Measurements from ENCODE around the gene FOXC2. TPM values are rescaled to one million over a fixed set of nuclear protein-coding genes. Genes with fewer than 3 reads are reported as not detected.

FOXC2 gene
- polyA plus RNA-seq, 3 donors = not detected

DNA sequence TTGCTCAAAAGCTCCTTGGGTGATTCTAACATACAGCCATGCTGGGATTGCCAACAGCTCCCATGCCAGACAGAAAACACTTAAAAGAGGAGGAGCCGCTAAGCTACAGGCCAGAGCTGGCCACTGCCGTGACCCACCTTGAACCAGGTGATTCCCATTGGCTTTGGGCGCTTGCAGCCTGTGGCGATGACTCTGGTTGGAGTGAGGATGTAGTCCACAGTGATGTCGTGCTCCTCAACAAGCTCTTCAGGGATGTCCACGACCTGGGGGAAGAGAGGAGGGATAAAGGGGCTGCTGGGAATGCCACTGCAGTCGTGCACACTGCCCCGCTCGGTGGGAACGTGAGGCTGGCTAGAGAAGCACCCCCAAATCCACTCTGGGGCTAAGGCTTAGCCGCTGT is 25.1 kb upstream of the FOXC2 start:
- Mint-ChIP-seq H3K36me3 (peaks cover 97 to 98% of the 10 kb centered on the region in 2 donors), H3K27me3 (ENCODE audit: low read depth in 3 of 3) (peaks cover 0 to 2% (median 0%) of the 10 kb centered on the region in 3 donors), H3K9me3 (no peaks in the 10 kb centered on the region), H3K27ac (no peak overlapping the region), H3K4me1 (no peaks in the 10 kb centered on the region), H3K4me3 (no peak overlapping the region)
- no peaks in the 10 kb centered on the region for H3K27me3 ChIP-seq (ENCODE audit: control insufficient read depth in 2 of 2, insufficient read depth in 2 of 2, low read length in 2 of 2)
- H3K9me3 ChIP-seq (replicated peaks in 1 of 2; ENCODE audit: control insufficient read depth in 1 of 2, insufficient read depth in 1 of 2, low read length in 2 of 2) = no peaks in the 10 kb centered on the region
- no peak overlapping the region for H2AFZ ChIP-seq (ENCODE audit: insufficient read depth, low read depth, low read length, poor library complexity, severe bottlenecking)
- H3K36me3 ChIP-seq (replicated peaks in 1 of 2; ENCODE audit: control insufficient read depth in 1 of 2, insufficient read depth in 2 of 2, low read length in 2 of 2) = peaks cover 80 to 99% of the 10 kb centered on the region in 2 donors
- no peak overlapping the region for H3K4me2 ChIP-seq (replicated peaks; ENCODE audit: extremely low read depth, low read length, poor library complexity, severe bottlenecking)
- WGBS (ENCODE audit: insufficient coverage) = 100% methylated on average over 9 of the region's 11 CpGs
- TF ChIP-seq, protein P1, sequence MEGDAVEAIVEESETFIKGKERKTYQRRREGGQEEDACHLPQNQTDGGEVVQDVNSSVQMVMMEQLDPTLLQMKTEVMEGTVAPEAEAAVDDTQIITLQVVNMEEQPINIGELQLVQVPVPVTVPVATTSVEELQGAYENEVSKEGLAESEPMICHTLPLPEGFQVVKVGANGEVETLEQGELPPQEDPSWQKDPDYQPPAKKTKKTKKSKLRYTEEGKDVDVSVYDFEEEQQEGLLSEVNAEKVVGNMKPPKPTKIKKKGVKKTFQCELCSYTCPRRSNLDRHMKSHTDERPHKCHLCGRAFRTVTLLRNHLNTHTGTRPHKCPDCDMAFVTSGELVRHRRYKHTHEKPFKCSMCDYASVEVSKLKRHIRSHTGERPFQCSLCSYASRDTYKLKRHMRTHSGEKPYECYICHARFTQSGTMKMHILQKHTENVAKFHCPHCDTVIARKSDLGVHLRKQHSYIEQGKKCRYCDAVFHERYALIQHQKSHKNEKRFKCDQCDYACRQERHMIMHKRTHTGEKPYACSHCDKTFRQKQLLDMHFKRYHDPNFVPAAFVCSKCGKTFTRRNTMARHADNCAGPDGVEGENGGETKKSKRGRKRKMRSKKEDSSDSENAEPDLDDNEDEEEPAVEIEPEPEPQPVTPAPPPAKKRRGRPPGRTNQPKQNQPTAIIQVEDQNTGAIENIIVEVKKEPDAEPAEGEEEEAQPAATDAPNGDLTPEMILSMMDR (IDR thresholded peaks at IDR 0.05) = no peak
- H3K9ac ChIP-seq (ENCODE audit: insufficient read depth, low read length, poor library complexity, severe bottlenecking) = no peak overlapping the region
- no peak for DNase-seq
- no peaks in the 10 kb centered on the region for H4K20me1 ChIP-seq (ENCODE audit: insufficient read depth, low read length)
- H3K27ac ChIP-seq (ENCODE audit: low read depth in 1 of 2, low read length in 2 of 2) = no peak overlapping the region
- intact Hi-C loops (cut with micrococcal nuclease) = no loop called here
- no peaks in the 10 kb centered on the region for H3K4me1 ChIP-seq (ENCODE audit: control insufficient read depth in 1 of 2, insufficient read depth in 2 of 2, low read length in 2 of 2)
- H3K4me3 ChIP-seq (replicated peaks in 1 of 3; ENCODE audit: low read depth in 2 of 3, low read length in 3 of 3) = no peak overlapping the region
- no peaks in the 10 kb centered on the region for H3K79me2 ChIP-seq (ENCODE audit: insufficient read depth, low read length)

DNA sequence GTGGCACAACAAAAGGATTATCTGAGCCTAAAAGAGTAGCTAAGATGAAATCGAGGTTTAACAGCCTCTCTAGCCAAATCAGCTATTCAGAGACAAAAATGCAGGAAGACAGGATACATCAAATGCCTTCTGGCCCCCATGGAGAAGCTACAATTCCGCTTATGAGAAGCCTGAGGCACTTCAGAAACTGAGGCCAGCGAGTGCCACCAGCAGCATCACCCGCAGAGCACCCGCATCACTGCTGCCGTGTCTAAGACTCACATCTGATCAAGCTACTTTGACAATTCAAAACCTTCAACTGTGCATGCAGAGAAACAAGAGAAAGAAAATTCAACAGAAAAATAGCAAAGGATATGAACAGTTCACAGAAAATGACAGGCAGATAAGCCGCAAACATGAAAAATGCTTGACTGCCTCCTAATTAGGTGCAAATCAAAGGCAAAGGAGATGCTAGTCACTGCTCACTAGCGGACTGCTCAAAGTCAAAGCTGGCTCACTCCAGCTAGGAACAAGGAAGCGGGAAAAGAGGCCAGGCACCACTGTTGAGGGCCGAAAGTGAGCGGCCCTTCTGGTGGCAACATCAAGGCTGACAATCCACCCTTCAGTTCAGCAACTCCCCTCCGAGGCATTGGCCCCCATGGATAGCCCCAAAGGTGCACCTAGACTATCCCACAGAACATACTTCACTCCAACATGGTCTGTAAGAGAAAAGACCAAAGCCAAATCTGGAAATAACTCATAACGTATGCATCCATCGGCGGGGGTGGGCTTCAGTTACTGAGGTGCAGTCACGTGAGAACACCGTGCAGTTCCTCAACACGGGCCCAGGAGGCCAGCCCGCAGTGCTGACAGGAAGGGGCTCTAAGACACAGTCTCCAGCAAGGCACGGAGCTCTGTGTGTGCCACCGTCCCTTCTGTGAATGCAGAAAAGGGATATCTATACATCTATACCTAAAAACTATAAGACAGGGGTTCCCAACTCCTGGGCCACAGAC is 23.6 kb upstream of the FOXC2 start:
- no peaks in the 10 kb centered on the region for H3K27me3 ChIP-seq (ENCODE audit: control insufficient read depth in 2 of 2, insufficient read depth in 2 of 2, low read length in 2 of 2)
- no peaks in the 10 kb centered on the region for H4K20me1 ChIP-seq (ENCODE audit: insufficient read depth, low read length)
- H3K36me3 ChIP-seq (replicated peaks in 1 of 2; ENCODE audit: control insufficient read depth in 1 of 2, insufficient read depth in 2 of 2, low read length in 2 of 2) = peaks cover 84 to 99% of the 10 kb centered on the region in 2 donors
- H3K27ac ChIP-seq (ENCODE audit: low read depth in 1 of 2, low read length in 2 of 2) = no peak overlapping the region
- H3K4me1 ChIP-seq (ENCODE audit: control insufficient read depth in 1 of 2, insufficient read depth in 2 of 2, low read length in 2 of 2) = no peaks in the 10 kb centered on the region
- H3K4me3 ChIP-seq (replicated peaks in 1 of 3; ENCODE audit: low read depth in 2 of 3, low read length in 3 of 3) = no peak overlapping the region
- H2AFZ ChIP-seq (ENCODE audit: insufficient read depth, low read depth, low read length, poor library complexity, severe bottlenecking) = no peak overlapping the region
- Mint-ChIP-seq H3K36me3 (peaks cover 96 to 98% of the 10 kb centered on the region in 2 donors), H3K4me3 (no peak overlapping the region), H3K27ac (no peak overlapping the region), H3K9me3 (no peaks in the 10 kb centered on the region), H3K4me1 (no peaks in the 10 kb centered on the region), H3K27me3 (ENCODE audit: low read depth in 3 of 3) (peaks cover 0 to 2% (median 0%) of the 10 kb centered on the region in 3 donors)
- DNase-seq = no peak
- H3K9ac ChIP-seq (ENCODE audit: insufficient read depth, low read length, poor library complexity, severe bottlenecking) = no peak overlapping the region
- 95% methylated on average over 18 of the region's 21 CpGs for WGBS (ENCODE audit: insufficient coverage)
- H3K4me2 ChIP-seq (replicated peaks; ENCODE audit: extremely low read depth, low read length, poor library complexity, severe bottlenecking) = no peak overlapping the region
- TF ChIP-seq, protein P1 (IDR thresholded peaks at IDR 0.05) = no peak
- no peaks in the 10 kb centered on the region for H3K79me2 ChIP-seq (ENCODE audit: insufficient read depth, low read length)
- intact Hi-C loops (cut with micrococcal nuclease) = no loop called here
- no peaks in the 10 kb centered on the region for H3K9me3 ChIP-seq (replicated peaks in 1 of 2; ENCODE audit: control insufficient read depth in 1 of 2, insufficient read depth in 1 of 2, low read length in 2 of 2)

Measured in CD14-positive monocyte (primary cell).